Measurements from ENCODE around the gene PTPRN2. TPM values are rescaled to one million over a fixed set of nuclear protein-coding genes. Genes with fewer than 3 reads are reported as not detected.

PTPRN2 gene
- total RNA-seq, 1 experiment from 2014 or later, result 2.1 TPM

DNA sequence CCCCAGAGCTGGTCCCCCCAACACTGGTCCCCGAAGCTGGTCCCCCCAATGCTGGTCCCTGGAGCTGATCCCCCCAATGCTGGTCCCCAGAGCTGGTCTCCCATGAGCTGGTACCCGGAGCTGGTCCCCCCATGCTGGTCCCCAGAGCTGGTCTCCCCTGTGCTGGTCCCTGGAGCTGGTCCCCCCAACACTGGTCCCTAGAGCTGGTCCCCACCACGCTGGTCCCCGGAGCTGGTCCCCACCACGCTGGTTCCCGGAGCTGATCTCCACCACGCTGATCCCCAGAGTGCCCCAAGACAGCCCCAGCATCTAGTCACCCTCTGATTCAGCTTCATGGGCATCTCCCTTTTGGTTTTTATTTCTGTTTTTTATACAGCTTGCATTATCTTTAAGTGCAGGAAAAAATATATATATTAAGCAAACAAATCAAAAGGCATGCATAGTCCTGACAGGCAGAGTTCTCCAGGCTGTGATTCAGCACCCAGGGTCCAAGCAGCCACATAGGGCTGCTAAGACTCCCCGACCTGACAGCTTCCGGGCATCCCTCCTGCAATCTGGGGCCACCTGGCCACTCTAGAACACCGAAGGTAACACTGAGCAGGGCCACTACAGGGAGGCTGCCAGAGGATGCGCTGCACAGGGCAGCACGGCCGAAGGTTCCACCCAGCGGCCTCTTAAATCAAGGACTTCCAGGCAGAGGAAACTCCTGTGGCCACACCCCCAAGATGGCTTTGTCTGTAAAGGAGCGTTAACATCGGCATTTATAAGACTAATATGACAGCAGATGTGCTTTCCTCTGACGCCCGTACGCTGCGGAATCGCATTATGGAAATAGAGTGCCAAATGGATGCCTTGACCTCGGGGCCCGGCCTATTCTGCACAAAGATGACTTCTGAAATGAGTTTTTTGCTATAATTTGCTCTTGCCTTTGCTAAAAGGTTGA lies 215.0 kb downstream of the PTPRN2 start:
- H3K27me3 ChIP-seq (ENCODE audit: insufficient read depth, low read length), result peaks cover 14% of the 10 kb centered on the region
- H3K4me2 ChIP-seq (ENCODE audit: low read length), result no peak overlapping the region
- no peak overlapping the region for H3K4me3 ChIP-seq (replicated peaks in 1 of 2; ENCODE audit: low read depth in 1 of 2, low read length in 2 of 2)
- no peak overlapping the region for H3K27ac ChIP-seq (ENCODE audit: low read depth, low read length)
- H2AFZ ChIP-seq (ENCODE audit: low read depth, low read length, poor library complexity, severe bottlenecking), result no peak overlapping the region
- no TSS peak for BruUV-seq (replicated peaks)
- ChIA-PET CTCF (no interaction called here), RAD21 (ENCODE audit: low non-redundant PET in 1 of 2, low total read pairs in 2 of 2, uncharacterized antibody in 2 of 2, unreplicated experiment in 2 of 2) (no interaction called here), POLR2A (no interaction called here)
- H3K4me1 ChIP-seq (ENCODE audit: control insufficient read depth in 1 of 2, insufficient read depth in 2 of 2, low read length in 2 of 2), result no peaks in the 10 kb centered on the region
- no peaks in the 10 kb centered on the region for H3K36me3 ChIP-seq (ENCODE audit: control insufficient read depth in 1 of 2, insufficient read depth in 2 of 2, low read length in 2 of 2)
- no peaks in the 10 kb centered on the region for H3K79me2 ChIP-seq (ENCODE audit: insufficient read depth, low read length)
- TF ChIP-seq, protein P1, sequence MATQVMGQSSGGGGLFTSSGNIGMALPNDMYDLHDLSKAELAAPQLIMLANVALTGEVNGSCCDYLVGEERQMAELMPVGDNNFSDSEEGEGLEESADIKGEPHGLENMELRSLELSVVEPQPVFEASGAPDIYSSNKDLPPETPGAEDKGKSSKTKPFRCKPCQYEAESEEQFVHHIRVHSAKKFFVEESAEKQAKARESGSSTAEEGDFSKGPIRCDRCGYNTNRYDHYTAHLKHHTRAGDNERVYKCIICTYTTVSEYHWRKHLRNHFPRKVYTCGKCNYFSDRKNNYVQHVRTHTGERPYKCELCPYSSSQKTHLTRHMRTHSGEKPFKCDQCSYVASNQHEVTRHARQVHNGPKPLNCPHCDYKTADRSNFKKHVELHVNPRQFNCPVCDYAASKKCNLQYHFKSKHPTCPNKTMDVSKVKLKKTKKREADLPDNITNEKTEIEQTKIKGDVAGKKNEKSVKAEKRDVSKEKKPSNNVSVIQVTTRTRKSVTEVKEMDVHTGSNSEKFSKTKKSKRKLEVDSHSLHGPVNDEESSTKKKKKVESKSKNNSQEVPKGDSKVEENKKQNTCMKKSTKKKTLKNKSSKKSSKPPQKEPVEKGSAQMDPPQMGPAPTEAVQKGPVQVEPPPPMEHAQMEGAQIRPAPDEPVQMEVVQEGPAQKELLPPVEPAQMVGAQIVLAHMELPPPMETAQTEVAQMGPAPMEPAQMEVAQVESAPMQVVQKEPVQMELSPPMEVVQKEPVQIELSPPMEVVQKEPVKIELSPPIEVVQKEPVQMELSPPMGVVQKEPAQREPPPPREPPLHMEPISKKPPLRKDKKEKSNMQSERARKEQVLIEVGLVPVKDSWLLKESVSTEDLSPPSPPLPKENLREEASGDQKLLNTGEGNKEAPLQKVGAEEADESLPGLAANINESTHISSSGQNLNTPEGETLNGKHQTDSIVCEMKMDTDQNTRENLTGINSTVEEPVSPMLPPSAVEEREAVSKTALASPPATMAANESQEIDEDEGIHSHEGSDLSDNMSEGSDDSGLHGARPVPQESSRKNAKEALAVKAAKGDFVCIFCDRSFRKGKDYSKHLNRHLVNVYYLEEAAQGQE (IDR thresholded peaks at IDR 0.05; ENCODE audit: low read depth), result no peak
- TF ChIP-seq CBX3 (IDR thresholded peaks at IDR 0.05; ENCODE audit: low read depth), result no peak
- TF ChIP-seq RAD21 (IDR thresholded peaks at IDR 0.05; ENCODE audit: low read depth), result no peak
- TF ChIP-seq SIN3A (IDR thresholded peaks at IDR 0.05; ENCODE audit: low read depth), result no peak
- TF ChIP-seq, protein P2, sequence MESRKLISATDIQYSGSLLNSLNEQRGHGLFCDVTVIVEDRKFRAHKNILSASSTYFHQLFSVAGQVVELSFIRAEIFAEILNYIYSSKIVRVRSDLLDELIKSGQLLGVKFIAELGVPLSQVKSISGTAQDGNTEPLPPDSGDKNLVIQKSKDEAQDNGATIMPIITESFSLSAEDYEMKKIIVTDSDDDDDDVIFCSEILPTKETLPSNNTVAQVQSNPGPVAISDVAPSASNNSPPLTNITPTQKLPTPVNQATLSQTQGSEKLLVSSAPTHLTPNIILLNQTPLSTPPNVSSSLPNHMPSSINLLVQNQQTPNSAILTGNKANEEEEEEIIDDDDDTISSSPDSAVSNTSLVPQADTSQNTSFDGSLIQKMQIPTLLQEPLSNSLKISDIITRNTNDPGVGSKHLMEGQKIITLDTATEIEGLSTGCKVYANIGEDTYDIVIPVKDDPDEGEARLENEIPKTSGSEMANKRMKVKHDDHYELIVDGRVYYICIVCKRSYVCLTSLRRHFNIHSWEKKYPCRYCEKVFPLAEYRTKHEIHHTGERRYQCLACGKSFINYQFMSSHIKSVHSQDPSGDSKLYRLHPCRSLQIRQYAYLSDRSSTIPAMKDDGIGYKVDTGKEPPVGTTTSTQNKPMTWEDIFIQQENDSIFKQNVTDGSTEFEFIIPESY (IDR thresholded peaks at IDR 0.05; ENCODE audit: extremely low read depth, insufficient replicate concordance, low read length), result no peak
- TF ChIP-seq SRF (IDR thresholded peaks at IDR 0.05; ENCODE audit: low read depth), result no peak
- no peaks in the 10 kb centered on the region for H3K9me3 ChIP-seq (ENCODE audit: control insufficient read depth in 1 of 2, insufficient read depth in 1 of 2, low read depth in 1 of 2, low read length in 2 of 2)
- no peak for DNase-seq (ENCODE audit: low read depth, low spot score)
- intact Hi-C loops (cut with micrococcal nuclease), result no loop called here
- H4K20me1 ChIP-seq (ENCODE audit: insufficient read depth), result no peaks in the 10 kb centered on the region
- no peak; the same call in 1 of the 2 replicates for ATAC-seq
- no peaks in the 10 kb centered on the region for H3K9me2 ChIP-seq (ENCODE audit: insufficient read depth)
- no peak overlapping the region for H3K9ac ChIP-seq (ENCODE audit: low read length)
